GM23338 (cell line): Measurements from ENCODE around the gene COA8. TPM values are rescaled to one million over a fixed set of nuclear protein-coding genes. Genes with fewer than 3 reads are reported as not detected.

ENCODE experiments used
- ATAC-seq: fragments of 200-7000 bp; cut with Tn5 transposase; 3 replicates; pipeline ENCODE4 v1.9.1; 2020
- DNase-seq: peaks from one replicate; pipeline ENCODE4 v3.0.0-alpha.2; 2015; ENCODE audit warnings: low spot score
- H2AFZ ChIP-seq: fragments of 200-600 bp; sonication (generic); 2 replicates; pipeline ENCODE4 v1.8.0; 2016; ENCODE audit warnings: antibody characterized with exemption, mild to moderate bottlenecking, moderate library complexity
- H3F3A ChIP-seq: fragments of 200-600 bp; sonication (generic); replicated peaks from 2 replicates; pipeline ENCODE4 v1.8.0; 2017; ENCODE audit warnings: antibody characterized with exemption, mixed run types, low read depth
- H3K27ac ChIP-seq: fragments of 200-600 bp; sonication (generic); 2 replicates; pipeline ENCODE4 v1.6.1; 2016; ENCODE audit warnings: low read depth
- H3K27me3 ChIP-seq: fragments of 200-600 bp; sonication (generic); 2 replicates; pipeline ENCODE4 v1.8.0; 2016; ENCODE audit warnings: mild to moderate bottlenecking, mixed run types, moderate library complexity; ENCODE audit not compliant: insufficient read depth
- H3K36me3 ChIP-seq: fragments of 200-600 bp; sonication (generic); 2 replicates; pipeline ENCODE4 v1.8.0; 2016; ENCODE audit warnings: mild to moderate bottlenecking; ENCODE audit not compliant: insufficient read depth
- H3K4me1 ChIP-seq: fragments of 200-600 bp; sonication (generic); 2 replicates; pipeline ENCODE4 v1.8.0; 2016; ENCODE audit warnings: mild to moderate bottlenecking, moderate library complexity; ENCODE audit not compliant: insufficient read depth
- H3K4me2 ChIP-seq: fragments of 200-600 bp; sonication (generic); 2 replicates; pipeline ENCODE4 v1.7.1; 2017; ENCODE audit warnings: mixed run types
- H3K4me3 ChIP-seq: fragments of 200-600 bp; sonication (generic); 2 replicates; pipeline ENCODE4 v1.6.1; 2016; ENCODE audit warnings: mixed run types
- H3K79me2 ChIP-seq: fragments of 200-600 bp; sonication (generic); replicated peaks from 2 replicates; pipeline ENCODE4 v1.8.0; 2017; ENCODE audit warnings: mild to moderate bottlenecking; ENCODE audit not compliant: insufficient read depth
- H3K9me2 ChIP-seq: fragments of 200-600 bp; sonication (generic); 2 replicates; pipeline ENCODE4 v1.8.0; 2017; ENCODE audit not compliant: insufficient read depth
- H4K20me1 ChIP-seq: fragments of 200-600 bp; sonication (generic); replicated peaks from 2 replicates; pipeline ENCODE4 v1.8.0; 2017; ENCODE audit warnings: mild to moderate bottlenecking; ENCODE audit not compliant: insufficient read depth
- H3K27ac Mint-ChIP-seq: 2 replicates; pipeline ENCODE4 v1.8.0; 2020; ENCODE audit warnings: inconsistent platforms, mild to moderate bottlenecking, moderate library complexity, mixed read lengths
- H3K27me3 Mint-ChIP-seq: 3 replicates; pipeline ENCODE4 v1.8.0; 2022; ENCODE audit warnings: low read depth, mild to moderate bottlenecking, moderate library complexity, mixed read lengths, inconsistent platforms; ENCODE audit not compliant: insufficient read depth, poor library complexity
- H3K36me3 Mint-ChIP-seq: 3 replicates; pipeline ENCODE4 v1.8.0; 2021; ENCODE audit warnings: low read depth, mild to moderate bottlenecking, inconsistent platforms, moderate library complexity, mixed read lengths
- H3K4me1 Mint-ChIP-seq: 3 replicates; pipeline ENCODE4 v1.8.0; 2020; ENCODE audit warnings: mild to moderate bottlenecking, inconsistent platforms, mixed read lengths
- H3K4me3 Mint-ChIP-seq: 3 replicates; pipeline ENCODE4 v1.8.0; 2021; ENCODE audit warnings: moderate library complexity, mild to moderate bottlenecking, inconsistent platforms, mixed read lengths
- H3K9me3 Mint-ChIP-seq: 3 replicates; pipeline ENCODE4 v1.8.0; 2020; ENCODE audit warnings: moderate library complexity, mild to moderate bottlenecking, inconsistent platforms, mixed read lengths
- CREB1 ChIP-seq: fragments of 250-450 bp; sonication (Bioruptor Pico); IDR thresholded peaks from 2 replicates; pipeline ENCODE4 v1.5.0; 2020; ENCODE audit warnings: low read depth, mild to moderate bottlenecking, moderate library complexity
- CTCF ChIP-seq, 2 experiments: fragments of 200-600 bp in 1 of 2; sonication (generic) in 1 of 2; conservative IDR thresholded peaks; 2 replicates each; pipeline versions ENCODE4 v1.5.1 to v1.6.1; 2016 to 2017; ENCODE audit warnings: antibody characterized with exemption in 2 of 2, low read depth in 2 of 2, mild to moderate bottlenecking in 2 of 2, moderate library complexity in 1 of 2
- ETS1 ChIP-seq: IDR thresholded peaks from 2 replicates; pipeline ENCODE4 v1.6.1; 2016; ENCODE audit warnings: antibody characterized with exemption
- EZH2 ChIP-seq: fragments of 200-600 bp; sonication (generic); IDR thresholded peaks from one replicate; pipeline ENCODE4 v1.8.0; 2017; ENCODE audit warnings: antibody characterized with exemption, mild to moderate bottlenecking, low read depth; ENCODE audit not compliant: unreplicated experiment
- EZH2phosphoT487 ChIP-seq: fragments of 200-600 bp; sonication (generic); IDR thresholded peaks from one replicate; pipeline ENCODE4 v1.8.1; 2018; ENCODE audit warnings: antibody characterized with exemption; ENCODE audit not compliant: unreplicated experiment
- JUNB ChIP-seq: IDR thresholded peaks from one replicate; pipeline ENCODE4 v1.6.1; 2016; ENCODE audit warnings: antibody characterized with exemption; ENCODE audit not compliant: unreplicated experiment
- NANOG ChIP-seq: IDR thresholded peaks from 2 replicates; pipeline ENCODE4 v1.6.1; 2016; ENCODE audit warnings: antibody characterized with exemption, borderline replicate concordance
- POLR2AphosphoS5 ChIP-seq: IDR thresholded peaks from 2 replicates; pipeline ENCODE4 v1.6.1; 2016; ENCODE audit warnings: antibody characterized with exemption, low read depth
- REST ChIP-seq: IDR thresholded peaks from one replicate; pipeline ENCODE4 v1.6.1; 2018; ENCODE audit warnings: antibody characterized with exemption; ENCODE audit not compliant: unreplicated experiment
- STAT1 ChIP-seq: IDR thresholded peaks from one replicate; pipeline ENCODE4 v1.6.1; 2016; ENCODE audit warnings: antibody characterized with exemption; ENCODE audit not compliant: unreplicated experiment
- ZNF114 ChIP-seq: fragments of 250-450 bp; sonication (Bioruptor Pico); IDR thresholded peaks from 2 replicates; pipeline ENCODE4 v1.5.0; 2020; ENCODE audit warnings: mild to moderate bottlenecking, moderate library complexity
- ZNF331 ChIP-seq: fragments of 250-450 bp; sonication (Bioruptor Pico); IDR thresholded peaks from 2 replicates; pipeline ENCODE4 v1.5.0; 2020; ENCODE audit warnings: low read depth, mild to moderate bottlenecking, moderate library complexity
- ZNF462 ChIP-seq: fragments of 250-450 bp; sonication (Bioruptor Pico); IDR thresholded peaks from 2 replicates; pipeline ENCODE4 v1.5.0; 2020; ENCODE audit warnings: mild to moderate bottlenecking, moderate library complexity
- polyA plus RNA-seq: library from polyadenylated mRNA; unstranded; fragments of >200 nt; fragmentation: Nextera tagmentation; extraction: Ambion mirVana; gene quantifications from 2 replicates; pipeline ENCODE4 v1.2.1, GENCODE V29; 2016
- total RNA-seq: library from RNA; depleted of rRNA; stranded (reverse); fragments of >200 nt; shearing (Covaris generic); gene quantifications from 2 replicates; pipeline ENCODE4 v1.2.3, GENCODE V29; 2014

The COA8 gene
- total and polyA plus RNA-seq, 2 experiments from 2014 or later, result 61.3 to 130 TPM

- no peak for TF ChIP-seq EZH2phosphoT487
- no peak for TF ChIP-seq ZNF462 (CRISPR knock-in tag)
- no peak for TF ChIP-seq NANOG
- TF ChIP-seq POLR2AphosphoS5, result no peak
- TF ChIP-seq CREB1, result no peak
- no peak for TF ChIP-seq JUNB
- no peak for TF ChIP-seq REST
- no peak for TF ChIP-seq ZNF114 (CRISPR knock-in tag)
- TF ChIP-seq EZH2, result no peak
- no peak for TF ChIP-seq ETS1
- no peak for TF ChIP-seq STAT1
- no peak for TF ChIP-seq CTCF (conservative IDR thresholded peaks at IDR 0.05; ENCODE audit: low read depth in 2 of 2)
- no peak for TF ChIP-seq ZNF331 (CRISPR knock-in tag)
- Histone ChIP-seq H4K20me1 (no peaks in the 10 kb centered on the region), H3K9me2 (no peaks in the 10 kb centered on the region), H3K27me3 (no peaks in the 10 kb centered on the region), H2AFZ (no peak overlapping the region), H3K4me3 (no peak overlapping the region), H3F3A (0 out of 2 replicates have a peak, but pooled peaks cover 3% of the 10 kb centered on the region), H3K4me1 (peaks cover 10% of the 10 kb centered on the region), H3K4me2 (no peak overlapping the region), H3K27ac (no peak overlapping the region), H3K36me3 (no peaks in the 10 kb centered on the region), H3K79me2 (no peaks in the 10 kb centered on the region)
- Mint-ChIP-seq H3K9me3 (no peaks in the 10 kb centered on the region), H3K4me3 (no peak overlapping the region), H3K27me3 (peaks cover 13% of the 10 kb centered on the region), H3K4me1 (peaks cover 9% of the 10 kb centered on the region; the same call in 1 of the 3 replicates), H3K36me3 (no peaks in the 10 kb centered on the region), H3K27ac (no peak overlapping the region)
- ATAC-seq (no peak), DNase-seq (no peak)
Measured at GRCh38 chr14:103547455-103547940, 15.3 kb upstream of the COA8 start.
